IMR-90 (cell line): ENCODE measurements around the gene TEX264. TPM values are rescaled to one million over a fixed set of nuclear protein-coding genes. Genes with fewer than 3 reads are reported as not detected.

ENCODE experiments used
- ATAC-seq: fragments of 200-7000 bp; cut with Tn5 transposase; 2 replicates; pipeline ENCODE4 v1.9.1; 2020; ENCODE audit warnings: low read depth, mild to moderate bottlenecking, moderate library complexity
- BruUV-seq: library from RNA; stranded (reverse); fragments of 400-500 nt; replicated peaks from 2 replicates; lab custom pipeline; 2021; lab: Mats Ljungman, UMichigan
- CTCF ChIA-PET: fragments of 300-600 bp; formaldehyde crosslinking; extraction: SDS; loops from one replicate; lab custom pipeline; 2021; ENCODE audit warnings: antibody characterized with exemption; lab: Yijun Ruan, JAX
- POLR2A ChIA-PET: fragments of 300-600 bp; sonication (Branson Sonifier 250); formaldehyde crosslinking; loops from one replicate; lab custom pipeline; 2022; ENCODE audit warnings: antibody characterized with exemption; ENCODE audit not compliant: unreplicated experiment; lab: Charles Lee
- DNase-seq: peaks from one replicate; pipeline ENCODE4 v3.0.0; 2013
- H2AFZ ChIP-seq: replicated peaks from 2 replicates; pipeline ENCODE3; 2013; ENCODE audit warnings: low read length, mild to moderate bottlenecking; ENCODE audit not compliant: poor library complexity
- H2AK5ac ChIP-seq: 2 replicates; pipeline ENCODE4 v1.6.1; 2013; ENCODE audit warnings: low read depth, low read length, inconsistent platforms
- H2AK9ac ChIP-seq: replicated peaks from 2 replicates; pipeline ENCODE3; 2013; ENCODE audit warnings: mild to moderate bottlenecking, low read depth, low read length, moderate library complexity; ENCODE audit not compliant: poor library complexity
- H2BK120ac ChIP-seq: 2 replicates; pipeline ENCODE4 v1.6.1; 2013; ENCODE audit warnings: low read depth, low read length, inconsistent platforms
- H2BK15ac ChIP-seq: 3 replicates; pipeline ENCODE4 v1.6.1; 2013; ENCODE audit warnings: low read depth, low read length, inconsistent platforms
- H2BK20ac ChIP-seq: 2 replicates; pipeline ENCODE4 v1.6.1; 2013; ENCODE audit warnings: low read depth, mild to moderate bottlenecking, inconsistent platforms, low read length, moderate library complexity
- H2BK5ac ChIP-seq: 2 replicates; pipeline ENCODE4 v1.6.1; 2013; ENCODE audit warnings: mild to moderate bottlenecking, low read depth, low read length, inconsistent platforms; ENCODE audit not compliant: poor library complexity, severe bottlenecking
- H3K14ac ChIP-seq: replicated peaks from 2 replicates; pipeline ENCODE4 v1.6.1; 2013; ENCODE audit warnings: low read depth, low read length, inconsistent platforms
- H3K18ac ChIP-seq: 2 replicates; pipeline ENCODE4 v1.6.1; 2013; ENCODE audit warnings: low read depth, low read length, control low read depth
- H3K23ac ChIP-seq: 2 replicates; pipeline ENCODE4 v1.6.1; 2013; ENCODE audit warnings: low read depth, low read length, inconsistent platforms
- H3K27ac ChIP-seq: 2 replicates; pipeline ENCODE4 v1.5.1; 2013; ENCODE audit warnings: mild to moderate bottlenecking, control low read depth, low read length; ENCODE audit not compliant: insufficient read depth
- H3K27me3 ChIP-seq: 2 replicates; pipeline ENCODE4 v1.6.1; 2013; ENCODE audit warnings: low read length; ENCODE audit not compliant: control insufficient read depth, insufficient read depth
- H3K36me3 ChIP-seq: 2 replicates; pipeline ENCODE4 v1.6.1; 2013; ENCODE audit warnings: low read length, mixed read lengths; ENCODE audit not compliant: control insufficient read depth, insufficient read depth
- H3K4ac ChIP-seq: 2 replicates; pipeline ENCODE4 v1.6.1; 2013; ENCODE audit warnings: low read depth, low read length, inconsistent platforms
- H3K4me1 ChIP-seq: 2 replicates; pipeline ENCODE4 v1.6.1; 2013; ENCODE audit warnings: low read length, mixed read lengths; ENCODE audit not compliant: control insufficient read depth, insufficient read depth
- H3K4me2 ChIP-seq: 2 replicates; pipeline ENCODE4 v1.6.1; 2013; ENCODE audit warnings: low read depth, mild to moderate bottlenecking, control low read depth, low read length, moderate library complexity
- H3K4me3 ChIP-seq: 2 replicates; pipeline ENCODE4 v1.5.1; 2013; ENCODE audit warnings: low read depth, mild to moderate bottlenecking, control low read depth, low read length, moderate library complexity; ENCODE audit not compliant: insufficient read depth
- H3K56ac ChIP-seq: 2 replicates; pipeline ENCODE4 v1.6.1; 2013; ENCODE audit warnings: low read length, inconsistent platforms; ENCODE audit not compliant: insufficient read depth; ENCODE audit errors: extremely low read depth
- H3K79me1 ChIP-seq, 2 experiments: 2 replicates each; pipeline ENCODE4 v1.6.1; 2013; ENCODE audit warnings: low read length in 2 of 2, inconsistent platforms in 1 of 2, low read depth in 1 of 2
- H3K9ac ChIP-seq: 2 replicates; pipeline ENCODE4 v1.6.1; 2013; ENCODE audit warnings: low read depth, low read length, control low read depth
- H3K9me1 ChIP-seq: 2 replicates; pipeline ENCODE4 v1.6.1; 2013; ENCODE audit warnings: low read length, inconsistent platforms; ENCODE audit not compliant: insufficient read depth
- H3K9me3 ChIP-seq: 2 replicates; pipeline ENCODE4 v1.6.1; 2013; ENCODE audit warnings: low read length; ENCODE audit not compliant: control insufficient read depth, insufficient read depth
- H4K20me1 ChIP-seq: 2 replicates; pipeline ENCODE4 v1.6.1; 2013; ENCODE audit warnings: low read length, inconsistent platforms; ENCODE audit not compliant: insufficient read depth
- H4K5ac ChIP-seq: 2 replicates; pipeline ENCODE4 v1.6.1; 2013; ENCODE audit warnings: mild to moderate bottlenecking, low read depth, low read length, control low read depth
- H4K8ac ChIP-seq, 2 experiments: 2 replicates each; pipeline ENCODE4 v1.6.1; 2013; ENCODE audit warnings: low read depth in 2 of 2, low read length in 2 of 2, control low read depth in 1 of 2, inconsistent platforms in 1 of 2
- H4K91ac ChIP-seq: 2 replicates; pipeline ENCODE4 v1.6.1; 2013; ENCODE audit warnings: low read depth, low read length, inconsistent platforms; ENCODE audit not compliant: insufficient read depth
- CEBPB ChIP-seq: IDR thresholded peaks from 2 replicates; pipeline ENCODE4 v1.6.1; 2012; ENCODE audit warnings: low read depth, low read length, improper control_type of control experiment
- CHD1 ChIP-seq: IDR thresholded peaks from 2 replicates; pipeline ENCODE4 v1.6.1; 2012; ENCODE audit warnings: low read depth, low read length, improper control_type of control experiment
- CTCF ChIP-seq: conservative IDR thresholded peaks from 2 replicates; pipeline ENCODE4 v1.5.1; 2012; ENCODE audit warnings: mild to moderate bottlenecking, low read depth, low read length, improper control_type of control experiment
- ELK1 ChIP-seq: fragments of 150-350 bp; IDR thresholded peaks from 2 replicates; pipeline ENCODE4 v1.6.1; 2016; ENCODE audit warnings: low read depth, mild to moderate bottlenecking, low read length, moderate library complexity, borderline replicate concordance
- FOS ChIP-seq: fragments of 150-350 bp; IDR thresholded peaks from 2 replicates; pipeline ENCODE4 v1.6.1; 2016; ENCODE audit warnings: low read depth, low read length
- MAFK ChIP-seq: IDR thresholded peaks from 2 replicates; pipeline ENCODE4 v1.6.1; 2012; ENCODE audit warnings: low read depth, low read length, improper control_type of control experiment
- MXI1 ChIP-seq: IDR thresholded peaks from 2 replicates; pipeline ENCODE4 v1.6.1; 2012; ENCODE audit warnings: low read depth, mild to moderate bottlenecking, low read length, moderate library complexity, borderline replicate concordance
- NFE2L2 ChIP-seq: fragments of 150-350 bp; IDR thresholded peaks from 2 replicates; pipeline ENCODE4 v1.6.1; 2016; ENCODE audit warnings: low read depth, mild to moderate bottlenecking, low read length
- POLR2A ChIP-seq: IDR thresholded peaks from 2 replicates; pipeline ENCODE4 v1.6.1; 2012; ENCODE audit warnings: mild to moderate bottlenecking, low read depth, low read length
- RAD21 ChIP-seq: IDR thresholded peaks from 2 replicates; pipeline ENCODE4 v1.6.1; 2012; ENCODE audit warnings: low read length, improper control_type of control experiment
- RCOR1 ChIP-seq: IDR thresholded peaks from 2 replicates; pipeline ENCODE4 v1.6.1; 2012; ENCODE audit warnings: mild to moderate bottlenecking, low read length, improper control_type of control experiment; ENCODE audit not compliant: insufficient replicate concordance
- RFX5 ChIP-seq: IDR thresholded peaks from 2 replicates; pipeline ENCODE4 v1.8.0; 2012; ENCODE audit warnings: low read depth, mild to moderate bottlenecking, low read length, moderate library complexity
- SMC3 ChIP-seq: fragments of 150-350 bp; IDR thresholded peaks from 2 replicates; pipeline ENCODE4 v1.6.1; 2016; ENCODE audit warnings: low read depth, mild to moderate bottlenecking, antibody characterized with exemption, low read length, moderate library complexity
- WGBS, 2 experiments: methylation state at CpG; one replicate each; pipeline versions ENCODE4 v1.1.5 to v1.1.7; 2013; ENCODE audit warnings: missing lambda C conversion rate in 2 of 2; ENCODE audit not compliant: insufficient read length in 1 of 2; ENCODE audit errors: extremely low coverage in 2 of 2; 5-methylcytosine and 5-hydroxymethylcytosine counted together
- dilution Hi-C: fragments of 300-500 bp; cut with HindIII; formaldehyde crosslinking; loops from one replicate; pipeline ENCODE4 v1.14.3; 2018; ENCODE audit warnings: low sequenced_read_pairs; ENCODE audit not compliant: unreplicated experiment
- in situ Hi-C: fragments of 300-500 bp; cut with MboI; formaldehyde crosslinking; loops from 3 replicates; pipeline ENCODE4 v1.14.3; 2019; ENCODE audit warnings: low sequenced_read_pairs, inconsistent platforms, mixed read lengths
- intact Hi-C: fragments of 100-400 bp; cut with micrococcal nuclease; formaldehyde crosslinking; loops from 2 replicates; pipeline ENCODE4 v1.10.0; 2022
- polyA plus RNA-seq, 3 experiments: library from polyadenylated mRNA; depleted of rRNA; stranded (reverse); fragments of >200 nt; gene quantifications; 2 replicates each; pipeline ENCODE4 v1.2.3, GENCODE V29; 2012; ENCODE audit warnings: low replicate concordance in 1 of 3
- total RNA-seq: library from RNA; depleted of rRNA; stranded (reverse); fragments of >200 nt; gene quantifications from 2 replicates; pipeline ENCODE4 v1.2.3, GENCODE V29; 2012
- TF ChIP-seq, protein P1 (sequence below): fragments of 150-350 bp; IDR thresholded peaks from 2 replicates; pipeline ENCODE4 v1.6.1; 2017; ENCODE audit warnings: mild to moderate bottlenecking, antibody characterized with exemption, low read length, low read depth

TEX264 gene
- total and polyA plus RNA-seq, 2 of the 4 experiments (the other 2 are of a cell fraction) = 30.3 to 45.0 TPM

DNA sequence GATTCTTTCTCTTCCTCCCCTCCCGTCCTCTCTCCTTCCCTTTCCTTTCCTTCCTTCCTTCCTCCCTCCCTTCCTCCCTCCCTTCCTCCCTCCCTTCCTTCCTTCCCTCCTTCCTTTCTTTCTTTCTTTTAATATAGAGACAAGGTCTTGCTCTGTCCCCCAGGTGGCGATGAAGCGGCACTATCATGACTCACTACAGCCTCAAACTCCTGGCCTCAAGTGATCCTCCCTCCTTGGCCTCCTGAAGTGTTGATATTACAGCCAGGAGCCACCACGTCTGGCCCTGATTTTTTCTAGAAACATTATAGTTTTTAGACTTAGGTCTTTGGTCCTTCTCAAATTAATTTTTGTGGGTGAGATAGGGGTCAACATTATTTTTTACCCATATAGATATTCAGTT lies 51.3 kb downstream of the TEX264 start:
- Histone ChIP-seq H3K4me3 (no peak overlapping the region), H3K18ac (no peak overlapping the region), H2AK9ac (no peak overlapping the region), H3K9me3 (no peaks in the 10 kb centered on the region), H3K4me1 (no peaks in the 10 kb centered on the region), H2AFZ (no peak overlapping the region), H2AK5ac (no peak overlapping the region), H3K23ac (no peak overlapping the region), H3K9ac (no peak overlapping the region), H4K20me1 (no peaks in the 10 kb centered on the region), H3K79me1 (no peaks in the 10 kb centered on the region), H3K4ac (no peak overlapping the region), H3K27me3 (peaks cover 2% of the 10 kb centered on the region; the same call in 1 of the 2 replicates), H3K4me2 (no peak overlapping the region), H3K14ac (no peak overlapping the region), H3K27ac (no peak overlapping the region), H3K9me1 (no peaks in the 10 kb centered on the region), H2BK15ac (no peak overlapping the region), H3K36me3 (no peaks in the 10 kb centered on the region), H4K8ac (no peak overlapping the region), H2BK5ac (no peak overlapping the region), H2BK20ac (no peak overlapping the region), H3K56ac (no peak overlapping the region), H4K91ac (no peak overlapping the region), H4K5ac (no peak overlapping the region), H2BK120ac (no peak overlapping the region)
- no TSS peak for BruUV-seq
- DNase-seq = no peak
- POLR2A ChIA-PET = no interaction called here
- intact Hi-C loops = no loop called here
- dilution Hi-C loops = no loop called here
- no peak for ATAC-seq
- WGBS, 2 experiments = 33 to 60% methylated on average over 1 of the region's 4 CpGs
- CTCF ChIA-PET = no interaction called here
- in situ Hi-C loops = no loop called here
- TF ChIP-seq CEBPB (no peak), SMC3 (no peak), MAFK (no peak), RCOR1 (no peak), MXI1 (no peak), RFX5 (no peak), RAD21 (no peak), CTCF (no peak), POLR2A (no peak), ELK1 (no peak), FOS (no peak), NFE2L2 (no peak), CHD1 (no peak)
- TF ChIP-seq, protein P1, sequence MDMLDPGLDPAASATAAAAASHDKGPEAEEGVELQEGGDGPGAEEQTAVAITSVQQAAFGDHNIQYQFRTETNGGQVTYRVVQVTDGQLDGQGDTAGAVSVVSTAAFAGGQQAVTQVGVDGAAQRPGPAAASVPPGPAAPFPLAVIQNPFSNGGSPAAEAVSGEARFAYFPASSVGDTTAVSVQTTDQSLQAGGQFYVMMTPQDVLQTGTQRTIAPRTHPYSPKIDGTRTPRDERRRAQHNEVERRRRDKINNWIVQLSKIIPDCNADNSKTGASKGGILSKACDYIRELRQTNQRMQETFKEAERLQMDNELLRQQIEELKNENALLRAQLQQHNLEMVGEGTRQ = no peak
